Esophagus squamous epithelium (tissue), 5 donors: ENCODE data around the gene DRAP1. TPM values are rescaled to one million over a fixed set of nuclear protein-coding genes. Genes with fewer than 3 reads are reported as not detected.

Source experiments
- DNase-seq: peaks from one replicate; lab custom pipeline; 2025; lab: John Stamatoyannopoulos, UW
- H3K27ac ChIP-seq, 4 donors: fragments of 200-600 bp; sonication (generic); one replicate each; pipeline ENCODE4 v1.5.1; 2016 to 2019; ENCODE audit warnings: mild to moderate bottlenecking in 1 of 4
- H3K27me3 ChIP-seq, 4 donors: fragments of 200-600 bp; sonication (generic); 1 replicate in 3 of 4; 2 replicates in 1 of 4; pipeline versions ENCODE4 v1.5.1 to v1.6.0; 2017 to 2021; ENCODE audit warnings: antibody characterized with exemption in 1 of 4
- H3K36me3 ChIP-seq, 3 donors: fragments of 200-600 bp; sonication (generic); one replicate each; pipeline ENCODE4 v1.5.1; 2016 to 2019
- H3K4me1 ChIP-seq, 3 donors: fragments of 200-600 bp; sonication (generic); one replicate each; pipeline ENCODE4 v1.5.1; 2017 to 2019
- H3K4me3 ChIP-seq, 4 donors: fragments of 200-600 bp; sonication (generic); 1 replicate in 3 of 4; 2 replicates in 1 of 4; pipeline ENCODE4 v1.5.1; 2016 to 2019; ENCODE audit warnings: mild to moderate bottlenecking in 2 of 4, moderate library complexity in 1 of 4
- H3K9me3 ChIP-seq, 3 donors: fragments of 200-600 bp; sonication (generic); one replicate each; pipeline ENCODE4 v1.5.1; 2016 to 2019
- CTCF ChIP-seq, 6 experiments: fragments of 450-650 bp in 4 of 6; fragments of 200-600 bp in 2 of 6; sonication (generic) in 2 of 6; IDR thresholded peaks; one replicate each; pipeline ENCODE4 v1.5.1; 2016 to 2019; ENCODE audit warnings: antibody characterized with exemption in 6 of 6, mild to moderate bottlenecking in 4 of 6, moderate library complexity in 4 of 6
- POLR2A ChIP-seq, 4 donors: fragments of 450-650 bp; IDR thresholded peaks; one replicate each; pipeline ENCODE4 v1.6.1; 2017; ENCODE audit warnings: antibody characterized with exemption in 4 of 4, mild to moderate bottlenecking in 4 of 4, moderate library complexity in 3 of 4
- WGBS, 2 donors: methylation state at CpG; one replicate each; pipeline ENCODE4 v1.1.5; 2018; 5-methylcytosine and 5-hydroxymethylcytosine counted together
- intact Hi-C: fragments of 100-400 bp; cut with DNase I; formaldehyde crosslinking; loops from one replicate; pipeline ENCODE4 v1.15.0; 2022
- total RNA-seq, 4 donors: library from RNA; depleted of rRNA; stranded (reverse); fragments of >200 nt; gene quantifications; one replicate each; pipeline ENCODE4 v1.1.0, GENCODE V29; 2016
- donor health status: DM: yes; HTN: yes; CAD: no.

Gene DRAP1
- total RNA-seq, 4 donors from 2014 or later, result 69.6 to 138 (median 76.8) TPM

GRCh38 chr11:65921876-65922275 lies 2.6 kb downstream of the DRAP1 start:
- TF ChIP-seq POLR2A (IDR thresholded peaks at IDR 0.05) (no peak), CTCF (IDR thresholded peaks at IDR 0.05) (no peak)
- WGBS, 2 donors, result 89 to 92% methylated on average over 7 to 10 of the region's 10 CpGs
- Histone ChIP-seq H3K4me3 (no peak overlapping the region), H3K27me3 (no peaks in the 10 kb centered on the region), H3K4me1 (peaks cover 28 to 52% (median 28%) of the 10 kb centered on the region in 3 donors), H3K36me3 (peaks cover 0 to 51% (median 0%) of the 10 kb centered on the region in 3 donors), H3K9me3 (no peaks in the 10 kb centered on the region), H3K27ac (no peak overlapping the region)
- intact Hi-C loops, result no loop called here
- DNase-seq, result no peak

- H3K27me3 ChIP-seq, result no peaks in the 10 kb centered on the region
- peak overlapping the region in 3 of 4 donors; percentile 18 to 21 (median 18) for H3K27ac ChIP-seq
- H3K9me3 ChIP-seq, result no peaks in the 10 kb centered on the region
- H3K4me1 ChIP-seq, result peaks cover 21 to 46% (median 21%) of the 10 kb centered on the region in 3 donors
- peaks cover 0 to 44% (median 0%) of the 10 kb centered on the region in 3 donors for H3K36me3 ChIP-seq
- no peak overlapping the region for H3K4me3 ChIP-seq
- intact Hi-C loops, result no loop called here
- 34 to 56% methylated on average over 2 to 3 of the region's 3 CpGs for WGBS, 2 donors
- no peak for DNase-seq
- TF ChIP-seq POLR2A (IDR thresholded peaks at IDR 0.05) (no peak), CTCF (IDR thresholded peaks at IDR 0.05) (no peak)
These were observed 3.3 kb downstream of the DRAP1 start for GRCh38 chr11:65922565-65922964.

GRCh38 chr11:65925397-65925796 lies 6.2 kb downstream of the DRAP1 start:
- H3K4me1 ChIP-seq, result peaks cover 9 to 28% (median 10%) of the 10 kb centered on the region in 3 donors
- no peaks in the 10 kb centered on the region for H3K27me3 ChIP-seq
- 53 to 57% methylated on average over 2 of the region's 2 CpGs for WGBS, 2 donors
- no peaks in the 10 kb centered on the region for H3K9me3 ChIP-seq
- no peak for DNase-seq
- TF ChIP-seq POLR2A (IDR thresholded peaks at IDR 0.05), result no peak
- no peak for TF ChIP-seq CTCF (IDR thresholded peaks at IDR 0.05)
- intact Hi-C loops, result no loop called here
- peaks cover 0 to 42% (median 0%) of the 10 kb centered on the region in 3 donors for H3K36me3 ChIP-seq
- no peak overlapping the region for H3K4me3 ChIP-seq
- H3K27ac ChIP-seq, result no peak overlapping the region

GRCh38 chr11:65927904-65928397 lies 8.7 kb downstream of the DRAP1 start:
- Histone ChIP-seq H3K9me3 (no peaks in the 10 kb centered on the region), H3K27ac (peak overlapping the region in 3 of 4 donors; percentile 27 to 79 (median 66)), H3K4me1 (peaks cover 0 to 4% (median 0%) of the 10 kb centered on the region in 3 donors), H3K27me3 (peaks cover 0 to 4% (median 0%) of the 10 kb centered on the region in 4 donors), H3K36me3 (peaks cover 0 to 20% (median 0%) of the 10 kb centered on the region in 3 donors), H3K4me3 (peak overlapping the region in 2 of 4 donors; percentile 8 to 40)
- TF ChIP-seq POLR2A (IDR thresholded peaks at IDR 0.05), result no peak
- TF ChIP-seq CTCF (IDR thresholded peaks at IDR 0.05), result no peak
- WGBS, 2 donors, result 39 to 49% methylated on average over 8 of the region's 9 CpGs
- intact Hi-C loops, result no loop called here
- no peak for DNase-seq

- no peaks in the 10 kb centered on the region for H3K4me1 ChIP-seq
- no peak overlapping the region for H3K4me3 ChIP-seq
- no peaks in the 10 kb centered on the region for H3K9me3 ChIP-seq
- peaks cover 0 to 13% (median 0%) of the 10 kb centered on the region in 3 donors for H3K36me3 ChIP-seq
- no peak overlapping the region for H3K27ac ChIP-seq
- no peak for TF ChIP-seq CTCF (IDR thresholded peaks at IDR 0.05)
- no peak for TF ChIP-seq POLR2A (IDR thresholded peaks at IDR 0.05)
- intact Hi-C loops, result no loop called here
- H3K27me3 ChIP-seq, result peaks cover 0 to 11% (median 0%) of the 10 kb centered on the region in 4 donors
- DNase-seq, result no peak
- WGBS, 2 donors, result 54 to 62% methylated on average over 6 of the region's 6 CpGs
These were observed 9.4 kb downstream of the DRAP1 start for GRCh38 chr11:65928667-65929066.
